Measurements from ENCODE around the gene CEP350. TPM values are rescaled to one million over a fixed set of nuclear protein-coding genes. Genes with fewer than 3 reads are reported as not detected.

The CEP350 gene
- total and polyA plus RNA-seq, 2 of the 4 experiments (the other 2 are of a cell fraction) = 5.0 to 36.4 TPM

DNA sequence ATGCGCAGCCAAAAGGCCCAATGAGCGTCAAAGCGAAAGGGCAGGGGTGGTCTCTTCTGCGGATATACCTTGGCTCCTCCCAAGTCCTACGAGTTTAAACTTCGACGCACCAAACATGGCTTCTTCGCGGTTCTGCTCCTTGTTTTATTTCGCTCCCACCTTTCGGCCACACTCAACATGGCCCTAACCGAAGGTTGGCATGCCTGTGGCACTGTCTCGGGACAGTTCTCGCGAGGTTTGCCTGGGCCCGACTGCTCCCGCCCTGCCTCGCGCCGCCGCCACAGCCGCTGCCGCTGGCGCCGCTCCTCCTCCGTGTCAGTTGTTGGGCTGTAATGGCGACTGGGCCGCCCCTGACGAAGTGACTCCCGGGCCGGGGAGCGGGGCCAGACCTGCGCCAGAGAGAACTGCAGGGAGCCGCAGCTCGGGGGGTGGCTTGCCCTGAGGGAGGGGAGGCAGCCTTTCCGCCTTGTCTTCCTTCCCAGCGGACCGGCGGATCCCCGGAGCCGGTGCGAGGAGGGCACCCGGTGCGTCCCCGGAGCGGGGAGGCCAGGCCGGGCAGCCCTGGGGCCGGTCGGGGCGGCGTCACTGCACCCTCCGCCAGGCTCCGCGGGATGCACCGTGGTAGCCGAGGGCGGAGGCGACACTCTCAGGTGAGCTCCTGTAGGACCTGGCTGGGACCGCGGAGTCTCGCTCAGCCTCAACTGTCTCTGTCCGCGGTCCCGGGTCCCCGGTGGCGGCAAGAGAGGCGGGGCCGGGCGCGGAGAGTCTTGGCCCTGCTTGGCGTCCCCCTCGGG, at the start of gene CEP350 (continued):
- TF ChIP-seq CEBPB (IDR thresholded peaks at IDR 0.05; ENCODE audit: low read depth, low read length) (no peak), RCOR1 (IDR thresholded peaks at IDR 0.05; ENCODE audit: insufficient replicate concordance, low read length) (no peak), POLR2A (IDR thresholded peaks at IDR 0.05; ENCODE audit: low read depth, low read length) (peak; percentile 70)

DNA sequence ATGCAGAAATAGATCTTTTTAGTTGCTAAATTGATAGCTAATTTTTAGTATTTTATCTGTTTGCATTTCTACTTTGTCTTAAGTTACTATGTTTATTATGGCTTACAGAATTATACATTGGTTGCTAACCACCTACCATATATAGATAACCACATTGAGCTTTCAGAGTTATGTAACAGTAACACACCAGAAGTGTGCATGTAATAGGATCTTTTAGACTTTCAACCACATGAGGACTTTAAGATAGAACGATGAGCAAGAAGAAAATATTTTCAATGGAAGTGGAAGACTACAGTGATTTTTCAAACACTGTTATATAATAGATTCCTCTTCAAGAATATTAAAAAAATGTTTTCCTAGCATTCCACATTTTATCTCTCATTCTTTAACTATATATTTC, 43.7 kb upstream of the CEP350 start:
- no TSS peak for BruUV-seq (replicated peaks)
- Histone ChIP-seq H3K9me1 (ENCODE audit: insufficient read depth, low read length) (no peaks in the 10 kb centered on the region), H2BK5ac (ENCODE audit: low read depth, low read length, poor library complexity, severe bottlenecking) (no peak overlapping the region), H3K23ac (ENCODE audit: low read depth, low read length) (no peak overlapping the region), H2AK5ac (ENCODE audit: low read depth, low read length) (no peak overlapping the region), H3K4me1 (ENCODE audit: control insufficient read depth, insufficient read depth, low read length) (no peaks in the 10 kb centered on the region), H3K27ac (ENCODE audit: insufficient read depth, low read length) (no peak overlapping the region), H2AFZ (replicated peaks; ENCODE audit: low read length, poor library complexity) (no peak overlapping the region), H4K5ac (ENCODE audit: low read depth, low read length) (no peak overlapping the region), H3K4me2 (ENCODE audit: low read depth, low read length) (no peak overlapping the region), H3K14ac (replicated peaks; ENCODE audit: low read depth, low read length) (no peak overlapping the region), H3K4me3 (ENCODE audit: insufficient read depth, low read depth, low read length) (no peak overlapping the region), H3K79me1 (ENCODE audit: low read depth in 1 of 2, low read length in 2 of 2) (no peaks in the 10 kb centered on the region), H3K36me3 (ENCODE audit: control insufficient read depth, insufficient read depth, low read length) (peaks cover 21% of the 10 kb centered on the region), H2BK15ac (ENCODE audit: low read depth, low read length) (no peak overlapping the region), H2BK20ac (ENCODE audit: low read depth, low read length) (no peak overlapping the region), H4K8ac (ENCODE audit: low read depth in 2 of 2, low read length in 2 of 2) (no peak overlapping the region), H2AK9ac (replicated peaks; ENCODE audit: low read depth, low read length, poor library complexity) (no peak overlapping the region), H3K9me3 (ENCODE audit: control insufficient read depth, insufficient read depth, low read length) (no peaks in the 10 kb centered on the region), H3K27me3 (ENCODE audit: control insufficient read depth, insufficient read depth, low read length) (no peaks in the 10 kb centered on the region), H4K20me1 (ENCODE audit: insufficient read depth, low read length) (no peaks in the 10 kb centered on the region), H3K18ac (ENCODE audit: low read depth, low read length) (no peak overlapping the region), H3K4ac (ENCODE audit: low read depth, low read length) (no peak overlapping the region), H2BK120ac (ENCODE audit: low read depth, low read length) (no peak overlapping the region), H4K91ac (ENCODE audit: insufficient read depth, low read depth, low read length) (no peak overlapping the region), H3K9ac (ENCODE audit: low read depth, low read length) (no peak overlapping the region), H3K56ac (ENCODE audit: extremely low read depth, insufficient read depth, low read length) (no peak overlapping the region)
- in situ Hi-C loops (cut with MboI; ENCODE audit: low sequenced_read_pairs) = no loop called here
- dilution Hi-C loops (cut with HindIII; ENCODE audit: low sequenced_read_pairs, unreplicated experiment) = no loop called here
- intact Hi-C loops (cut with micrococcal nuclease) = no loop called here
- ChIA-PET CTCF (no interaction called here), POLR2A (ENCODE audit: unreplicated experiment) (no interaction called here)
- DNase-seq = peak; percentile 27
- no peak for ATAC-seq (ENCODE audit: low read depth)
- no CpG with 5 or more reads among the region's 1 CpG for WGBS, 2 experiments (ENCODE audit: extremely low coverage in 2 of 2, insufficient read length in 1 of 2)
- no peak for TF ChIP-seq MXI1 (IDR thresholded peaks at IDR 0.05; ENCODE audit: borderline replicate concordance, low read depth, low read length)
- no peak for TF ChIP-seq SMC3 (IDR thresholded peaks at IDR 0.05; ENCODE audit: low read depth, low read length)
- TF ChIP-seq BHLHE40 (IDR thresholded peaks at IDR 0.05; ENCODE audit: low read depth, low read length) = no peak
- TF ChIP-seq CEBPB (IDR thresholded peaks at IDR 0.05; ENCODE audit: low read depth, low read length) = no peak
- no peak for TF ChIP-seq RAD21 (IDR thresholded peaks at IDR 0.05; ENCODE audit: low read length)
- TF ChIP-seq, protein P1, sequence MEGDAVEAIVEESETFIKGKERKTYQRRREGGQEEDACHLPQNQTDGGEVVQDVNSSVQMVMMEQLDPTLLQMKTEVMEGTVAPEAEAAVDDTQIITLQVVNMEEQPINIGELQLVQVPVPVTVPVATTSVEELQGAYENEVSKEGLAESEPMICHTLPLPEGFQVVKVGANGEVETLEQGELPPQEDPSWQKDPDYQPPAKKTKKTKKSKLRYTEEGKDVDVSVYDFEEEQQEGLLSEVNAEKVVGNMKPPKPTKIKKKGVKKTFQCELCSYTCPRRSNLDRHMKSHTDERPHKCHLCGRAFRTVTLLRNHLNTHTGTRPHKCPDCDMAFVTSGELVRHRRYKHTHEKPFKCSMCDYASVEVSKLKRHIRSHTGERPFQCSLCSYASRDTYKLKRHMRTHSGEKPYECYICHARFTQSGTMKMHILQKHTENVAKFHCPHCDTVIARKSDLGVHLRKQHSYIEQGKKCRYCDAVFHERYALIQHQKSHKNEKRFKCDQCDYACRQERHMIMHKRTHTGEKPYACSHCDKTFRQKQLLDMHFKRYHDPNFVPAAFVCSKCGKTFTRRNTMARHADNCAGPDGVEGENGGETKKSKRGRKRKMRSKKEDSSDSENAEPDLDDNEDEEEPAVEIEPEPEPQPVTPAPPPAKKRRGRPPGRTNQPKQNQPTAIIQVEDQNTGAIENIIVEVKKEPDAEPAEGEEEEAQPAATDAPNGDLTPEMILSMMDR (conservative IDR thresholded peaks at IDR 0.05; ENCODE audit: low read depth, low read length) = no peak
- TF ChIP-seq, protein P2, sequence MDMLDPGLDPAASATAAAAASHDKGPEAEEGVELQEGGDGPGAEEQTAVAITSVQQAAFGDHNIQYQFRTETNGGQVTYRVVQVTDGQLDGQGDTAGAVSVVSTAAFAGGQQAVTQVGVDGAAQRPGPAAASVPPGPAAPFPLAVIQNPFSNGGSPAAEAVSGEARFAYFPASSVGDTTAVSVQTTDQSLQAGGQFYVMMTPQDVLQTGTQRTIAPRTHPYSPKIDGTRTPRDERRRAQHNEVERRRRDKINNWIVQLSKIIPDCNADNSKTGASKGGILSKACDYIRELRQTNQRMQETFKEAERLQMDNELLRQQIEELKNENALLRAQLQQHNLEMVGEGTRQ (IDR thresholded peaks at IDR 0.05; ENCODE audit: low read depth, low read length) = no peak
- TF ChIP-seq POLR2A (IDR thresholded peaks at IDR 0.05; ENCODE audit: low read depth, low read length) = no peak
- TF ChIP-seq FOS (IDR thresholded peaks at IDR 0.05; ENCODE audit: low read depth, low read length) = no peak
- no peak for TF ChIP-seq CHD1 (IDR thresholded peaks at IDR 0.05; ENCODE audit: low read depth, low read length)
- no peak for TF ChIP-seq RFX5 (IDR thresholded peaks at IDR 0.05; ENCODE audit: low read depth, low read length)
- TF ChIP-seq MAFK (IDR thresholded peaks at IDR 0.05; ENCODE audit: low read depth, low read length) = no peak
- no peak for TF ChIP-seq MAZ (IDR thresholded peaks at IDR 0.05; ENCODE audit: borderline replicate concordance, low read depth, low read length)
